DMS79 (cell line): Measurements from ENCODE around the gene GDPD5.

ENCODE experiments used
- DNase-seq: peaks from one replicate; lab custom pipeline; 2025; lab: John Stamatoyannopoulos, UW

GDPD5 gene

DNA sequence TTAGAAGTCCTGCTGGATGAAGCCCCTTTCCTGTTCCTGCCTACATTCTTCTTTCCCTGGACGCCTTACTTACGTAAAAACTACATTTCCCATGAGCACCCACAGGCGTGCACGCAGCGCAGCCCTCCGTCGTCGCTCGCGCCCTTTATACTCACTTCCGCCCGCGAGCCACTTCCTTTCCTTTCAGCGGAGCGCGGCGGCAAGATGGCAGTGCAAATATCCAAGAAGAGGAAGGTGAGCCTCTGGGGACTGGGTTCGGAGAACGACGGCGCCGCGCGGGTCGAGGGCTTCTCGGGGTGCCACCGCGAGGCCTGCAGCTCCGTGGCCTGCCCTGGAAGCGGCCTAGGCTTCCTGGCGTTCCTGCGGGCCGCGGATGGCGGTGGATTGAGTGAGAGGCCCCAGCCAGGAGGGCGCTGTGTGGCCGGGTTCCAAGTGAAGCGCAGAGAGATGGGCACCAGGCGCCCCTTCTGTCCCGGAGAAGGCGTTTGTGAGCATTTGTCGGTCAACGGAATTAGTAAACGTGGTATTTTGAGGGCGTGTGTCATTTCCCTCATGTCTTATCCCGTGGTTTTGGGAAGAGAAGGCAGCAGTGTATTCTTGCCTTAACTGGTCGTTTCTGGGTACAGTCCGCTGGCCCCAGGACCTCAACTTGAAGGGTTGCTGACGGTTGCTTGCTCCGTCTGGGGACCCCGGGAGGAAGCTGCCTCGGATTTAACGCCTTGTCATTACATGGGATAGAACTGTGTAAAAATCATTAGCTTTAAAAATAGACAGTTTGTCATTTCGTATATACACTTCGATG is 126.2 kb downstream of the GDPD5 start, which contains the start of gene RPS3:
RPS3 (plus strand) TSS at position 175 of the 802 bp plus-strand sequence; CDS start at position 205, 30 bp downstream.
- DNase-seq, result peak; percentile 93

DNA sequence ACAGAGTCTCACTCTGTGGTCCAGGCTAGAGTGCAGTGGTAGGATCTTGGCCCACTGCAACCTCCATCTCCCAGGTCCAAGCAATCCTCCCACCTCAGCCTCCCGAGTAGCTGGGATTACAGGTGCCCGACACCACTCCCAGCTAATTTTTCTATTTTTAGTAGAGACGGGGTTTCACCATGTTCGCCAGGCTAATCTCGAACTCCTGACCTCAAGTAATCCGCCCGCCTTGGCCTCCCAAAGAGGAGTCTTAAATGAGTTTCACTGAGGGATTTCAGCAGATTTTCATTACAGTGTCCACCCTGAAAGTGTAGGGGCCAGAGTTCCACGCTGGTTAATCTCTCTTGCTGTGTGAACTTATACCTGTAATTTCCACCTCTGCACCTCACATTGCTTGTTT is 126.8 kb downstream of the GDPD5 start:
- no peak for DNase-seq

DNA sequence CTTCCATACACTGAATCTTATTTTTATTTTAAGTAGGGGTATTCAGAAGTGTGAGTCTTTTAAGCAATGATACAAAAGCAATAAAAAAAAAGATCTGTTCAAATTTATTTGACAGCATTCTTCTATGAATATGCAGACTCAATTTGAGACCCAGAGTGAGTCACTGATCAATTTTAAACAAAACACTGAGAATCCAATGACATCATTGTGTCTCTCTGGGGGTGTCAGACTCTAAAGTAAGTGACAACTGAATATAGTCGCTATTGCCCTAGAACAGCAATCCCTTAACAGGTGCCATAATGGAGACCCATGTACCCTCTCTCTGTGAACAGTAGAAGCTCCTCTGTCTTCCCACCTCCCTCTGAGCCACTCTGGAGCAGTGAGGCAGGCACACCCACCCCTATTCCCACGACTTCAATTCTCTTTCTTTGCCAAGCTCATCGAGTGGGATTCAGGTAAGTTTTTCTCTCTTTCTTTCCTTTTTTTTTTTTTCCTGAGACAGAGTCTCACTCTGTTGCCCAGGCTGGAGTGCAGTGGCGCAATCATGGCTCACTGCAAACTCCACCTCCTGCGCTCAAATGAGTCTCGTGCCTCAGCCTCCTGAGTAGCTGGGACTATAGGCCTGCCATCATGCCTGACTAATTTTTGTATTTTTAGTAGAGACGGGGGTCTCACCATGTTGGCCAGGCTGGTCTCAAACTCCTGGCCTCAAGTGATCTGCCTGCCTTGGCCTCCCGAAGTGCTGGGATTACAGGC is 131.5 kb downstream of the GDPD5 start:
- no peak for DNase-seq

DNA sequence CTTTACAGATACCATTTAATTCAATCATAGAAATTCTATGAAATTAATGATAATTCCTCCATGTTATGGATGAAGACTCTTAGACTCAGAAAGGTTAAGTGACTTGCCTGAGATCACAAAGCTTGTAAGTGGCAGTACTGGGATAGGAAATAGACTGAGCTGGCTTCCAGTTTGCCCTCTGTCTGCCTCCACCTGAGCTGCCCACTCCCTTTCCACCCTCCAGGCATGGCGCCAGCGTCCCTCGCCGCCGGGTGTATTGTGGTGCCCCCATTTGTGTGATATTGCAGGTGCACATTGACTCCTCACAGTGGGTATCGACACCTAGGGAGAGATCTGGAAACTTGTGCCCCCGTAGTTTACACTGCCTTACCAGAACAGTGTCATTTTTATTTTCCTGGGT is 135.8 kb downstream of the GDPD5 start:
- DNase-seq, result no peak

DNA sequence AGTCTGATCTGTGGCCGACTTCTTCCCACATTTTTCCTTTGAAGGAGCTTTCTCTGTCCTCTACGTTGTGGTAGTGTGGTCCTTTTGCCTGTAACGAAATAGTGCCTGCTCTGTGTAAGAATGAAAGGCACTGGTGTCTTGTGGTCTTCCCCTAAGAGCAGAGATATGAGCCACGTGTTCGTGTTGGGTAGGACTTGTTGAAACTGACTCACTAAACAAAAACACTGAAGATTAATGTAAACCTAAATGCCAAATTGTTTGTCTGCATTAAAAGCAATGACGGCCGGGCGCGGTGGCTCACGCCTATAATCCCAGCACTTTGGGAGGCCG is 136.5 kb downstream of the GDPD5 start:
- no peak for DNase-seq

DNA sequence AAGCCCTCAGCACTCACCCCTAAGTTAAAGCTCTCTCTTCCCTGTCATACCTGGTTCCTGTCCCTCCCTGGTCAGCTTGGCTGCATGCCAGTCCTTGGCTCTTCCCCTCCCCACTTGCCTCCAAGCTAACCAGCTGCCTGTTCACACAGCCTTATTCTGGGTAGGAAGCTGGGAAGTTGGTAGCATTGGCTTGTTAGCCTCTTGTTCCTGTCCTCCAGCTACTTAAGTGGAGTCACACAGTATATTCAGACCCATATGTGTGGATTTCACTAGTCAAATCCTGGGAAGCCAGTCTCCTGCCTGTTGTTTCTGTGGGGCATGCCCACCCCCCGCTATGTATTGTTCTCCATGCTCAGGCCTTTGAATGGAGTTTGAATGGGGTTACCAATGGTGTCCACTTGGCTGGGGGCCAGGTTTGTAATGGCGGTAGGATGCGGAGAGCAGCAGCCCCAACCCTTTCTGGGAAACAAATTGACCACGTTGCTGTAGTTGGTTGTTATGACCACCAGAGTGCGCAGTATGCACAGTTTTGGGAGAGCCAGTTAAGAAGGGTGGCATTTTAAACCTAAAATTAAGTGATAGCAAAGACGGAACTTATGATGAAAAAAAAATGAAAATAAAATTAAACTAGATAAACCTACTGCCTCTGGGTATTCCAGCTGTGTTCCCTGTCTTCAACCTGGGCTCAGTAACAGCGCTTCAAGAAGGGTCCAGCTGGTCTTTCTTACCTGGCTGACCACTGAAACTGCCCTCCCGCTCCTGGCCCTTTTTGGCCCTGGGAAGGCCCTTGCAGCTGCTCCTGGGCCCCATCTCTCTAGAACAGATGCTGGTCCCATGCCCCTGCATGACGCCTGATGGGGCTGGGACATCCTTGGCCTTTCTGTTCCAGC is 137.1 kb downstream of the GDPD5 start:
- peak; percentile 79 for DNase-seq

DNA sequence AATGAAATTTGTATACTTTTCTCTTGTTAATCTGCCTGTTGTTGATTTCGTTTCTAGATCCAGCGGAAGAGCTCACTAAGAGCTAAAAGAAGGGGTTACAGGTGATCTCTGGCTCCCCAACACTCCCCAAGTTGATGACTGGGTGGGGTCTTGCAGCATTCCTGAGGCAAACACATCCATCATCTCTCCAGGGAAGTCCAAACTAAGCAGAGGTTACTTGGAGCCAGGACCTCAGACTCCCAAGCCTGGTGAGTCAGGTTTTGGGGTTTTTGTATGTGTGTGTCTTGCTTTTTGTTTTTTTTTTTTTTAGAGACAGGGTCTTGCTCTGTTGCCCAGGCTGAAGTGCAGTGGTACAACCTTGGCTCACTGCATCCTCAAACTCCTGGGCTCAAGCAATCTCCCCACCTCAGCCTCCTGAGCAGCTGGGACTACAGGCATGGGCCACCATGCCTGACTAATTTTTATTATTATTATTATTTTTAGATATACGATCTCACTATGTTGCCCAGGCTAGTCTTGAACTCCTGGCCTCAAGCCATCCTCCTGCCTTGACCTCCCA is 137.9 kb downstream of the GDPD5 start:
- DNase-seq, result no peak

DNA sequence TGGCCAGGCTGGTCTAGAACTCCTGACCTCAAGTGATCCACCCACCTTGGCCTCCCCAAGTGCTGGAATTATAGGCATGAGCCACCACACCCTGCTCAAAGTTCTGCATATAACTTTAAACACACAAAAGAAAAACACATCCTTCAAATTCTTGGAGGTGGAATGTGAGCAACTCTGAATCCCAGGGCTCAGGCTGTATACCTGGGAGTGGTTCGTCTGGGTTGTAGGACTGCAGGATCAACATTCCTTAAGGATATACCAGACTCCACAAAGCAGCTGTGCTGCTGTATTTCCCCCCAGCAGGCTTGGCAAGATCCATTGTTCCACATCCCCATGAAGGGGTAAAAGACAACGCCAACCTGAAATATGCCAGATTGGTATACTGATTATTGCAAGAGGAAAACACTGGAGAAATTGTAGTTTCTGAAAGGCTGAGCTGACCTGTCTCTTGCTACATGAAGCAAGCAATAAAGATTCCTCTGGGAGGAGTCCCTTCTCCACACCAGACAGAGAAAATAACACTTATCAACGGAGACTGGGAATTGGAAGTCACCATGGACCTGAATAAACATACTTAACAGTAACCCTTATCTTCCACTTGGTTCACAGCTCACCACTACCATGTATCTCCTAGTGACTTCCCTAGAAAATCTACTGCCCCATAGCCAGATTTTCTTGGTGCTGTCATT is 138.7 kb downstream of the GDPD5 start:
- no peak for DNase-seq
